OCI-LY7 (cell line): ENCODE measurements around the gene SGTA. TPM values are rescaled to one million over a fixed set of nuclear protein-coding genes. Genes with fewer than 3 reads are reported as not detected.
A peak's percentile ranks its signal among the peaks of the same experiment; 100 is the strongest.

Experiments
- BruUV-seq: library from RNA; stranded (reverse); fragments of 400-500 nt; replicated peaks from 2 replicates; lab custom pipeline; 2021; lab: Mats Ljungman, UMichigan
- CTCF ChIA-PET: fragments of 300-600 bp; sonication (Branson Sonifier 250); formaldehyde crosslinking; loops from one replicate; lab custom pipeline; 2022; ENCODE audit warnings: antibody characterized with exemption; ENCODE audit not compliant: unreplicated experiment; lab: Charles Lee
- POLR2A ChIA-PET: fragments of 300-600 bp; sonication (Branson Sonifier 250); formaldehyde crosslinking; loops from one replicate; lab custom pipeline; 2022; ENCODE audit warnings: antibody characterized with exemption; lab: Charles Lee
- DNase-seq: peaks from one replicate; pipeline ENCODE4 v3.0.0-alpha.2; 2015; ENCODE audit warnings: low spot score
- H2AFZ ChIP-seq: fragments of 200-600 bp; sonication (generic), shearing (Covaris generic); 2 replicates; pipeline ENCODE4 v1.6.1; 2014; ENCODE audit warnings: mild to moderate bottlenecking, antibody characterized with exemption, low read length, moderate library complexity
- H3K27ac ChIP-seq: fragments of 200-600 bp; sonication (generic); 2 replicates; pipeline ENCODE4 v1.5.1; 2014; ENCODE audit warnings: mixed run types, low read depth, mild to moderate bottlenecking, moderate library complexity, low read length, inconsistent platforms; ENCODE audit not compliant: poor library complexity, severe bottlenecking
- H3K36me3 ChIP-seq: fragments of 200-600 bp; sonication (generic); 2 replicates; pipeline ENCODE4 v1.6.1; 2014; ENCODE audit warnings: mild to moderate bottlenecking, antibody characterized with exemption, low read length, moderate library complexity, mixed read lengths; ENCODE audit not compliant: insufficient read depth
- H3K4me1 ChIP-seq: fragments of 200-600 bp; sonication (generic); 2 replicates; pipeline ENCODE4 v1.5.1; 2014; ENCODE audit warnings: mild to moderate bottlenecking, low read length; ENCODE audit not compliant: insufficient read depth, poor library complexity, severe bottlenecking
- H3K4me2 ChIP-seq: fragments of 200-600 bp; sonication (generic); 2 replicates; pipeline ENCODE4 v1.6.1; 2014; ENCODE audit warnings: mild to moderate bottlenecking, low read length
- H3K4me3 ChIP-seq: fragments of 200-600 bp; sonication (generic); 2 replicates; pipeline ENCODE4 v1.5.1; 2014; ENCODE audit warnings: mild to moderate bottlenecking, low read depth, low read length; ENCODE audit not compliant: poor library complexity, severe bottlenecking
- H3K79me2 ChIP-seq: fragments of 200-600 bp; sonication (generic); 2 replicates; pipeline ENCODE4 v1.6.1; 2016; ENCODE audit warnings: low read depth, mild to moderate bottlenecking, low read length, moderate library complexity, mixed read lengths; ENCODE audit not compliant: insufficient read depth
- H3K9me2 ChIP-seq: fragments of 200-600 bp; sonication (generic); 2 replicates; pipeline ENCODE4 v1.6.1; 2016; ENCODE audit warnings: mild to moderate bottlenecking, low read length, mixed read lengths; ENCODE audit not compliant: insufficient read depth
- H3K9me3 ChIP-seq: fragments of 200-600 bp; sonication (generic); 2 replicates; pipeline ENCODE4 v1.6.1; 2014; ENCODE audit warnings: mild to moderate bottlenecking, mixed run types, low read length, mixed read lengths
- H4K20me1 ChIP-seq: fragments of 200-600 bp; sonication (generic); 2 replicates; pipeline ENCODE4 v1.6.1; 2014; ENCODE audit warnings: mild to moderate bottlenecking, antibody characterized with exemption, low read length, moderate library complexity, mixed read lengths; ENCODE audit not compliant: insufficient read depth
- CTCF ChIP-seq: fragments of 200-600 bp; sonication (generic); conservative IDR thresholded peaks from 2 replicates; pipeline ENCODE4 v1.5.1; 2014; ENCODE audit warnings: mild to moderate bottlenecking, antibody characterized with exemption, low read length, moderate library complexity, mixed read lengths
- EZH2phosphoT487 ChIP-seq: fragments of 200-600 bp; sonication (generic); IDR thresholded peaks from 2 replicates; pipeline ENCODE4 v1.6.1; 2018; ENCODE audit warnings: low read depth, borderline replicate concordance, mild to moderate bottlenecking, mixed run types, antibody characterized with exemption, low read length, moderate library complexity, mixed read lengths
- intact Hi-C: fragments of 100-400 bp; cut with micrococcal nuclease; formaldehyde crosslinking; loops from one replicate; pipeline ENCODE4 v1.10.0; 2022; ENCODE audit not compliant: unreplicated experiment
- total RNA-seq, 2 experiments: library from RNA; depleted of rRNA in 1 of 2; stranded (reverse); fragments of >200 nt in 1 of 2; shearing (Covaris generic) in 1 of 2; gene quantifications; 2 replicates each; pipeline ENCODE4 v1.2.3, GENCODE V29; 2014 to 2022

Gene SGTA
- total RNA-seq, 2 experiments from 2014 or later = 68.2 to 82.4 TPM

GRCh38 chr19:2740314-2740656 lies 42.8 kb downstream of the SGTA start:
- Histone ChIP-seq H3K9me3 (no peaks in the 10 kb centered on the region), H3K79me2 (peaks cover 7% of the 10 kb centered on the region; the same call in 1 of the 2 replicates), H3K4me3 (peak overlapping the region; percentile 93), H3K36me3 (peaks cover 20% of the 10 kb centered on the region), H2AFZ (peak overlapping the region; percentile 65; the same call in 1 of the 2 replicates), H4K20me1 (no peaks in the 10 kb centered on the region), H3K4me2 (peak overlapping the region; percentile 66), H3K27ac (no peak overlapping the region), H3K4me1 (peaks cover 9% of the 10 kb centered on the region), H3K9me2 (no peaks in the 10 kb centered on the region)
- ChIA-PET CTCF (no interaction called here), POLR2A (no interaction called here)
- no TSS peak for BruUV-seq
- intact Hi-C loops = loop anchor here (10.0 kb wide), 1 partner anchor 265 kb away; the partner anchor contains the start of gene GADD45B
- DNase-seq = no peak
- no peak for TF ChIP-seq EZH2phosphoT487
- no peak for TF ChIP-seq CTCF

- intact Hi-C loops = loop anchor here (10.0 kb wide), 1 partner anchor 265 kb away; the partner anchor contains the start of gene GADD45B
- H3K4me1 ChIP-seq = peaks cover 9% of the 10 kb centered on the region
- peak within 1 kb of the TSS; percentile 93 for H3K4me3 ChIP-seq
- peak within 1 kb of the TSS; percentile 65 for H2AFZ ChIP-seq
- no peak for TF ChIP-seq CTCF
- no peak for TF ChIP-seq EZH2phosphoT487
- peaks cover 25% of the 10 kb centered on the region for H3K36me3 ChIP-seq
- no peaks in the 10 kb centered on the region for H4K20me1 ChIP-seq
- ChIA-PET CTCF (no interaction called here), POLR2A (interaction anchor here (0.9 kb wide), 1 partner anchor 49 kb away, joined by 4 read pairs; no protein-coding TSS in a partner anchor)
- no TSS peak for BruUV-seq
- peak within 1 kb of the TSS; percentile 37 for H3K27ac ChIP-seq
- H3K9me3 ChIP-seq = no peaks in the 10 kb centered on the region
- no peaks in the 10 kb centered on the region for H3K9me2 ChIP-seq
- DNase-seq = peak; percentile 99
- H3K79me2 ChIP-seq = peaks cover 7% of the 10 kb centered on the region; the same call in 1 of the 2 replicates
- H3K4me2 ChIP-seq = peak within 1 kb of the TSS; percentile 97
Observed at GRCh38 chr19:2739602-2740313, 43.3 kb downstream of the SGTA start, which contains the start of gene SLC39A3. Gene SLC39A3, minus strand, starts transcription at chr19:2740017. Its CDS starts 2,760 bp downstream, at chr19:2737257.
